HL-60/S4 (cell line): ENCODE data around the gene FYTTD1.

ENCODE experiments used
- in situ Hi-C: fragments of 300-500 bp; cut with MboI; formaldehyde crosslinking; loops from 2 replicates; pipeline ENCODE4 v1.14.3; 2022; ENCODE audit warnings: low sequenced_read_pairs

Gene FYTTD1

GRCh38 chr3:197737319-197737649 is 12.4 kb upstream of the FYTTD1 start:
- in situ Hi-C loops = no loop called here

GRCh38 chr3:197737749-197738462 is 11.8 kb upstream of the FYTTD1 start:
- in situ Hi-C loops = no loop called here

- in situ Hi-C loops = no loop called here
Measured at GRCh38 chr3:197742787-197743186, 6.9 kb upstream of the FYTTD1 start.

GRCh38 chr3:197746209-197746608 is 3.5 kb upstream of the FYTTD1 start:
- in situ Hi-C loops = no loop called here

- in situ Hi-C loops = no loop called here
Measured at GRCh38 chr3:197746801-197747237, 2.9 kb upstream of the FYTTD1 start.

GRCh38 chr3:197748597-197749314 is 927 bp upstream of the FYTTD1 start:
- in situ Hi-C loops = no loop called here

GRCh38 chr3:197749315-197749600 is 425 bp upstream of the FYTTD1 start:
- in situ Hi-C loops = no loop called here

- in situ Hi-C loops = no loop called here
Measured at GRCh38 chr3:197750396-197750831, 731 bp downstream of the FYTTD1 start.

GRCh38 chr3:197750858-197751737 is 1.4 kb downstream of the FYTTD1 start:
- in situ Hi-C loops = no loop called here

GRCh38 chr3:197752107-197752506 is 2.4 kb downstream of the FYTTD1 start:
- in situ Hi-C loops = no loop called here

GRCh38 chr3:197753263-197753662 is 3.6 kb downstream of the FYTTD1 start:
- in situ Hi-C loops = no loop called here

- in situ Hi-C loops = no loop called here
Measured at GRCh38 chr3:197756704-197757103, 7.0 kb downstream of the FYTTD1 start.

- in situ Hi-C loops = no loop called here
Measured at GRCh38 chr3:197758512-197758911, 8.8 kb downstream of the FYTTD1 start.

GRCh38 chr3:197761784-197762183 is 12.1 kb downstream of the FYTTD1 start:
- in situ Hi-C loops = no loop called here

- in situ Hi-C loops = no loop called here
Measured at GRCh38 chr3:197775317-197775716, 25.6 kb downstream of the FYTTD1 start.

GRCh38 chr3:197782230-197782629 is 32.5 kb downstream of the FYTTD1 start:
- in situ Hi-C loops = no loop called here

GRCh38 chr3:197784019-197784585 is 34.4 kb downstream of the FYTTD1 start:
- in situ Hi-C loops = no loop called here

GRCh38 chr3:197787412-197787811 is 37.7 kb downstream of the FYTTD1 start:
- in situ Hi-C loops = no loop called here

- in situ Hi-C loops = no loop called here
Measured at GRCh38 chr3:197789309-197789708, 39.6 kb downstream of the FYTTD1 start.

GRCh38 chr3:197790033-197790432 is 40.4 kb downstream of the FYTTD1 start:
- in situ Hi-C loops = no loop called here

GRCh38 chr3:197791113-197791891 is 41.6 kb downstream of the FYTTD1 start, which contains the start of gene LRCH3:
LRCH3 (plus strand) TSS chr3:197791254; CDS start chr3:197791279, 25 bp downstream.
- in situ Hi-C loops = no loop called here
